ENCODE measurements around the gene GRAMD4.

- TF ChIP-seq HMGXB4 (CRISPR knock-in tag; IDR thresholded peaks at IDR 0.05; ENCODE audit: borderline replicate concordance) (no peak), CTCF (IDR thresholded peaks at IDR 0.05) (no peak), POLR2A (IDR thresholded peaks at IDR 0.05; ENCODE audit: low read length) (no peak), NR3C1 (IDR thresholded peaks at IDR 0.05) (no peak), REST (IDR thresholded peaks at IDR 0.05) (no peak), MAFK (IDR thresholded peaks at IDR 0.05; ENCODE audit: partially characterized antibody) (no peak), BCL3 (IDR thresholded peaks at IDR 0.05) (no peak), RCOR1 (IDR thresholded peaks at IDR 0.05; ENCODE audit: low read depth, low read length) (no peak), MAX (IDR thresholded peaks at IDR 0.05) (no peak), KDM5A (IDR thresholded peaks at IDR 0.05) (no peak), FOXS1 (CRISPR knock-in tag; IDR thresholded peaks at IDR 0.05) (no peak), USF2 (IDR thresholded peaks at IDR 0.05) (no peak)
Observed at GRCh38 chr22:46727813-46728364, 107.7 kb downstream of the GRAMD4 start.
